HG02763 (cell line): Measurements from ENCODE around the gene SLC3A2.
"Not testable (repeated sequence)": the region's sequence is repeated elsewhere in the genome, so short reads cannot be mapped to it uniquely, and the experiment has no call there.

ENCODE experiments used
- ATAC-seq: cut with Tn5 transposase; IDR thresholded peaks from one replicate; pipeline ENCODE4 v1.9.1; 2021; ENCODE audit warnings: mild to moderate bottlenecking, moderate library complexity; ENCODE audit not compliant: unreplicated experiment

Gene SLC3A2

DNA sequence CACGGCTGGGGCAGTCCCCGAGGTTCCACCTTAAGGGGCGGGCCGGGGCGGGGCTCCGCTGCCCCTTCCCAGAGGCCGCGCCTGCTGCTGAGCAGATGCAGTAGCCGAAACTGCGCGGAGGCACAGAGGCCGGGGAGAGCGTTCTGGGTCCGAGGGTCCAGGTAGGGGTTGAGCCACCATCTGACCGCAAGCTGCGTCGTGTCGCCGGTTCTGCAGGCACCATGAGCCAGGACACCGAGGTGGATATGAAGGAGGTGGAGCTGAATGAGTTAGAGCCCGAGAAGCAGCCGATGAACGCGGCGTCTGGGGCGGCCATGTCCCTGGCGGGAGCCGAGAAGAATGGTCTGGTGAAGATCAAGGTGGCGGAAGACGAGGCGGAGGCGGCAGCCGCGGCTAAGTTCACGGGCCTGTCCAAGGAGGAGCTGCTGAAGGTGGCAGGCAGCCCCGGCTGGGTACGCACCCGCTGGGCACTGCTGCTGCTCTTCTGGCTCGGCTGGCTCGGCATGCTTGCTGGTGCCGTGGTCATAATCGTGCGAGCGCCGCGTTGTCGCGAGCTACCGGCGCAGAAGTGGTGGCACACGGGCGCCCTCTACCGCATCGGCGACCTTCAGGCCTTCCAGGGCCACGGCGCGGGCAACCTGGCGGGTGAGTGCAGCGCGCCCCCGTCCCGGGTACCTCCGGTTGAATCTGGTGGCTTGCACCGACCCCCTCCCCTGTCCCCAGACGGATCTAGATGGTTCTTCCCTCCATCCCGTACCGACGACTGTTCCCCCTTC, at the start of gene SLC3A2:
Gene SLC3A2, plus strand, starts transcription at position 94 of the 776 bp plus-strand sequence. Its CDS starts 128 bp downstream, at position 222.
- peak; percentile 68 for ATAC-seq

DNA sequence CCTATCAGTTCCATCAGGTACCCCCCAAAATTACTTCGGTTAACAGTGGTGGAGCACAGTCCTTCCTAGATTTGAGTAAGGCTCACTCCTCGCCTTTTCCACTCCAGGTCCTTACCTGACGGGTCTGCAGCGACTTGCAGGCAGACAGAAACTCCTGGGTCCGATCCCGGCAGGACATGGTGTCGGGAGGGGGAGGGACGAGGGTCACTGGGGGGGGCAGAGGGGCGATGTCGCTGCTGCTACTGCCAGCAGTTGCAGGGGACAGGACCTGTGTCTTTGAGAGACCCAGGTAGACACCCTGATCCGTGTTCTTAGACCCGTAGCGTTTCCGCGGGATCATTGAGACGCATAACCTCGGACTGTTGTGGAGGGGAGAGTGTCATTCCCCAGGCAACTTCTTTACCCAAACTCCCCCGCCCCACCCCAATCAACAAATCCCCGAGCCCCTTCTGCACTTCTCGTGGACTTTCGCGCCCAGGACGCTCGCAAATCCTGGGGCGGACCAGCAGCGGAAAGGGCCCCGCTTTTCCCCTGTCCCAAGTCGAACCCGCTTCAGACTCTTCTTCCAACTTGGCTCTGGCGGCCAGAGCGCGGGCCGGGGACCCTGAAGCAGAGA, 49.7 kb upstream of the SLC3A2 start:
- ATAC-seq: no peak

DNA sequence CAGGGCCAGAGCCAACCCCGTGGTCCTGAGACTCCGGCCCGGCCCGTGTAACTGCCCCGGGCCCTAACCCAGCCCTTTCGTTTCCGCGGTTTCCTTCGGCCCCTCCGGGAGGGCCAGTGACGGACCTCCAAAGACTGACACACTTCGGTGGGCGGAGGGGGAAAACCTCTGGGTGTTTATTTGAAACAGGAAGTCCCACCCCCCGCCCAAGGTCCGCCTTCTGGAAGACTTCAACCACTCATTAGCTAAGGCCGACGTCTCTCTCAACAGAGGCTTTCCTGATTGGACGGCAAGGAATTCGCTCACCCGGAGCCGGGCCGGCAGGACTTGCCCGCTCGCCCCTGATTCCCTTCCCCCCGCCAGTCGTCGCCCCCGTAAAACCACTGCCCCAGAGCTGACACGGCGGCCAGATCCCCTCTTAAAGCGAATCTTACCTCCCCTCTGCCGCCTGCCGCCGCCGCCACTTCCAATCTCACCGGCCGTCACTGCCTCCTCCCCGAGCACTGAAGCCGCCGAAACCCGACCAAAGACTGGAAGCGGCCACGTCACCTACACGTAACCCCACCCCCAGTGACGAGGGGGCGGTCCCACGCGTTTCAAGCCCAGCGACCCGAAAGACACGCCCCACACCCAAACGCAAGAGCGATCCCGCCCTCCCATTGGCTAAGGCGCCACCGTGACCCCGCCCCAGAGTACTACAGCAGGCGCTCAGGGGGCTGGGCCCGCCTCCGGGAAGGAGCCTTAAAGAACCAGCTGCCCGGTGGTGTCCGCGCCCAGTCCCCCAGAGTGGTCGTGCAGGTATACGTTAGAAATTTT, 49.0 kb upstream of the SLC3A2 start, which contains the start of gene STX5:
Gene STX5, minus strand, starts transcription at position 532 of the 816 bp plus-strand sequence. CDS start 808 bp downstream, outside the sequence.
- peak; percentile 88 for ATAC-seq

GRCh38 chr11:62832336-62833234, 48.1 kb upstream of the SLC3A2 start, which contains the start of gene TEX54:
TEX54 (minus strand) TSS chr11:62832841.
- peak; percentile 6 for ATAC-seq

DNA sequence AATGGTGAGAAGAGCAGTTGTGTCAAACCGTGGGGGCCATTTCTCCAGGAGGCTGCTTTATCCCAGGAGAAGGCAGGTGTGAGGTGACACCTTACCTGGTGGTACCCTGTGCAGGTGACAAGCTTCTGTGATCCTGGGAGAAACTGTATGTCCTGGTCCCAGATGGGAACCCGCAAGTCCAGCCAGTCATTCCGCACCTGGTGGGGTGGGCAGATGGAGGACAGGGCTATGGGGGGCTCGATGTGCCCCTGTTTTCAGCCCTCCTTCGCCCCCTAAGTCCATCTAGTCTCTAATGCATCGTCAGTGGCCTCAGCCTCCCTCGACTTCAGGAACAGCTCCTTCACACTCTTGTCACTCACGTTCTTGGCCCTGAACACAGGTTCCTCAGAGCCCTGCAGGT, 45.4 kb upstream of the SLC3A2 start:
- ATAC-seq: no peak

DNA sequence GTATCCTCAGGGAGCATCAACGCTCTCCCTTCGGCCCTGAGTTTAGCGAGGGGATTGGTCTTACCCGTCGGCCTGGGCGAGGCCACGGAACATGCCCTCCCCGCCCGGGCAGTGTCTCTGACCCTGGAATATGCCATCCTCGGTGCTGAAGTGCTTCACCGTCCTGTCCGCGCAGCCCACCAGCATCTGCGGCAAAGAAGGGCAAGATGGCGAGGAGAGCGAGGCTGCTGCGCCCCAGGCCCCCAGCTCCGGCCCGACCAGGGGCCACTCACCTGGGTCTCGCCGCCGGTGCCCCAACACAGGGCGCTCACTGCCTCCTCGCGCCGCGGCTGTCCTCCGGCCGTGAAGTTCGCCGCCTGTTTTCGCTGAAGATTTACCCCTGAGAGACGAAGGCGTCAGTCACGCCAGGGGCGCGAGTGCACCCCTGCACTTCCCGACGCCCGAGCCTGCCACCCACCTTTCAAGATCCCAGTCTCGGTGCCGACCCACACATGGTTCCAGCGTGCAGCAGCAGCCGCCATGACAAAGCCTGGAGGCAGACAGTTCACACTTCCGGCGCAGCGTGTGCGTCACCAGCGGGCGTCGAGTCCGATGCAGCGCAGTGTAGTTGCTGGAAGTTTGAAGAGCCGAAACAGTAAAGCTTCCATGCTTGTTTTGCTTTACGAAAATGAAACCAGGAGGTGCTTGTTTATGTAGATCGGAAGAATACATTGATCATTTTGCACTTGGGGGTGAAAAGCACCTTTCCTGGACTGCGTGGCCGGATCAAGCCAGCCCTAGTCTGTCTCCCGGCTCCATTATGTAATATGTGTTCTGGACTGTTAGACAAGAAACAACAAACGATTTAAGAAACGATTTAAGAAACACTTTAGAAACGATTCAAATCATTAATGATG, 41.4 kb upstream of the SLC3A2 start, which contains the start of gene WDR74:
Gene WDR74, minus strand, starts transcription at position 541 of the 896 bp plus-strand sequence. Its CDS starts 20 bp downstream, at position 521.
- peak; percentile 40 for ATAC-seq

GRCh38 chr11:62840721-62841360, 39.9 kb upstream of the SLC3A2 start:
- ATAC-seq: peak; percentile 5

GRCh38 chr11:62841361-62842170, 39.1 kb upstream of the SLC3A2 start:
- ATAC-seq: peak; percentile 39

GRCh38 chr11:62842171-62842741, 38.4 kb upstream of the SLC3A2 start:
- ATAC-seq: no peak

- not testable (repeated sequence) for ATAC-seq
These were observed 37.8 kb upstream of the SLC3A2 start for GRCh38 chr11:62842891-62843290.

DNA sequence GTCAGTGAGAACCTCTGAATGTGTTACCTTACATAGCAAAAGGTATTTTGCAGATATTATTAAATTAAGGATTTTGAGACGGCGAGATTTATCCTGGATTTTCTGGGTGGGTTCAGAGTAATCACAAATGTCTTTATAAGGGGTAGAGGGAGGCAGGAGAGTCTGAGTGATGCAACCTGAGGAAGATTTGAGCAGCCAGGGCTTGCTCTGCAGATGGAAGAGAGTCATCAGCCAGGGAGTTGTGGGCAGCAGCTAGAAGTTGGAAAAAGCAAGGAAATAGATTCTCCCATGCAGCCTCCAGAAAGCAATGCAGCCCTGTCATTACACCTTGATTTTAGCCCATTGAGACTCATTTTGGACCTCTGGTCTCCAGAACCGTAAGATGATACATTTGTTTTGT, 37.2 kb upstream of the SLC3A2 start:
- no peak for ATAC-seq

GRCh38 chr11:62844154-62844553, 36.5 kb upstream of the SLC3A2 start:
- ATAC-seq: no peak

GRCh38 chr11:62846177-62846576, 34.5 kb upstream of the SLC3A2 start:
- ATAC-seq: no peak

GRCh38 chr11:62847767-62848314, 32.9 kb upstream of the SLC3A2 start:
- no peak for ATAC-seq

DNA sequence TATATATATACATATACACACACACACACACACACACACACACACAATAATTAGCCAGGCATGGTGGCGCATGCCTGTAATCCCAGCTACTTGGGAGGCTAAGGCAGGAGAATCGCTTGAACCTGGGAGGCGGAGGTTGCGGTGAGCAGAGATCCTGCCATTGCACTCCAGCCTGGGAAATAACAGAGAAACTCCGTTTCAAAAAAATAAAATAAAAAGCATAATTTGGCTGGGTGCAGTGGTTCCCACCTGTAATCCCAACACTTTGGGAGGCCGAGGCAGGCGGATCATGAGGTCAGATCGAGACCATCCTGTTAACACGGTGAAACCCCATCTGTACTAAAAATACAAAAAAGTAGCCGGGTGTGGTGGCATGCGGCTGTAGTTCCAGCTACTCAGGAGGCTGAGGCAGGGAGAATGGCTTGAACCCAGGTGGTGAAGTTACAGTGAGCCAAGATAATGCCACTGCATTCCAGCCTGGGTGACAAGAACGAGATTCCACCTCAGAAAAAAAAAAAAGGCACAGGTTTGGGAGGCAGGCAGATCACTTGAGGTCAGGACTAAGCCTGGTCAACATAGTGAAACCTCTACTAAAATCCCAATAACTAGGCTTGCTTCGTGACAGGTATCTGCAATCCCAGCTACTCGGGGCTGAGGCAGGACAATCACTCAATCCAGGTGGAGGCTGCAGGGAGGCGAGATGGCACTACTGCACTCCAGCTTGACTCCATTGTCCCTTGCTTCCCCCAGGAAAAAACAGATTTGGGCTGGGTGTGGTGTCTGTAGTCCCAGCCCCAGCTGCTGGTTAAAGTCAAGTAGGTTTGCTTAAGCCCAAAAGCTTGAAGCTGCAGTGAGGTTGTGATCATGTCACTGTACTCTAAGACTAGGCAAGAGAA, 29.5 kb upstream of the SLC3A2 start:
- no peak for ATAC-seq
